H1 (cell line): Measurements from ENCODE around the gene STRADB. TPM values are rescaled to one million over a fixed set of nuclear protein-coding genes. Genes with fewer than 3 reads are reported as not detected.

Experiments used
- BACH1 ChIP-seq: IDR thresholded peaks from 2 replicates; pipeline ENCODE4 v1.6.1; 2012; ENCODE audit warnings: low read length, improper control_type of control experiment
- EGR1 ChIP-seq: IDR thresholded peaks from 2 replicates; pipeline ENCODE4 v1.6.1; 2011; ENCODE audit warnings: low read depth, low read length, borderline replicate concordance
- HDAC6 ChIP-seq: IDR thresholded peaks from one replicate; pipeline ENCODE4 v1.7.1; 2012; ENCODE audit warnings: low read depth, mild to moderate bottlenecking, inconsistent platforms, low read length, moderate library complexity
- ZNF274 ChIP-seq: IDR thresholded peaks from 2 replicates; pipeline ENCODE4 v1.7.0; 2012; ENCODE audit warnings: low read length, borderline replicate concordance; ENCODE audit errors: extremely low read depth
- polyA plus RNA-seq, 7 experiments: library from polyadenylated mRNA; depleted of rRNA in 3 of 7; stranded (reverse) in 5 of 7; unstranded in 2 of 7; fragments of >200 nt in 5 of 7; fragments of 200-250 nt in 2 of 7; gene quantifications; 1 replicate in 5 of 7; 2 replicates in 1 of 7; 4 replicates in 1 of 7; pipeline versions ENCODE4 v1.2.1 to v1.2.3, GENCODE V29; 2011 to 2013; ENCODE audit warnings: missing spikeins in 2 of 7, mixed read lengths in 2 of 7
- total RNA-seq: library from RNA; stranded (reverse); fragmentation: NEBNext Ultra II Directional; extraction: Animal tissue kit (Norgen Biotek cat#: 25700); gene quantifications from 2 replicates; pipeline ENCODE4 v1.2.1, GENCODE V29; 2021

Gene STRADB
- total and polyA plus RNA-seq, 2 of the 8 experiments (the other 6 are each of a cell fraction or from before 2014, with no cell fraction given): 20.9 to 34.9 TPM

- no peak for TF ChIP-seq ZNF274
- TF ChIP-seq HDAC6: no peak
- no peak for TF ChIP-seq BACH1
- TF ChIP-seq EGR1: no peak
Observed at GRCh38 chr2:201433394-201433995, 18.0 kb upstream of the STRADB start (continued).
